Measurements from ENCODE around the gene SLC7A10.
"Not testable (repeated sequence)": the region's sequence is repeated elsewhere in the genome, so short reads cannot be mapped to it uniquely, and the experiment has no call there.

Gene SLC7A10

GRCh38 chr19:33175156-33175782, 50.4 kb downstream of the SLC7A10 start:
- peaks cover 32 to 37% of the 10 kb centered on the region in 2 donors for H3K4me1 Mint-ChIP-seq (ENCODE audit: low read depth in 2 of 2)
- H3K36me3 Mint-ChIP-seq (ENCODE audit: insufficient read depth) = peaks cover 38% of the 10 kb centered on the region
- no peaks in the 10 kb centered on the region for H3K9me3 Mint-ChIP-seq
- H3K27ac Mint-ChIP-seq = peak overlapping the region; percentile 99 to 100
- ATAC-seq (replicated peaks) (no peak), DNase-seq (no peak)
- peaks cover 0 to 10% of the 10 kb centered on the region in 2 donors for H3K27me3 Mint-ChIP-seq
- H3K4me3 Mint-ChIP-seq = peak overlapping the region; percentile 91 to 98

DNA sequence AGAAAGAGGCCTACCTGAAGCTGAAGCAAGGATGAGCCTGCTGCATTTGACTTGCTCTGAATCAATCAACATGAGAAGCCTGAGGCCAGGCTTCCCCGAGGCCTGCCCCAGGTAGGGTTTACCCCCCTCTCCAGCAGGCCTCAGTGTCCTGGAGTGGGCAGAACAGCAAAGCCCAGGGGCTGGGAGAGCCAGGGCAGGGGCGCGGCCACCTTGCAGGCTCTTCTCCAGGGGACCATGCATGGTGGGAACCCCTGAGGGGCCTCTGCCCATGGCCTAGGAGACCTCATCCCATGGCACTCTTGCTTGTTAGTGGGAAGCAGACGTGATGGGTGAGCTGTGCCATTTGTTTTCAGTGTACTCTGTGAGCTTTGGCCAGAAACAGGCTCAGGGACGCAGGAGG, 51.5 kb downstream of the SLC7A10 start:
- no peak for DNase-seq
- Mint-ChIP-seq H3K9me3 (no peaks in the 10 kb centered on the region), H3K27me3 (peaks cover 0 to 10% of the 10 kb centered on the region in 2 donors), H3K4me3 (no peak overlapping the region), H3K36me3 (ENCODE audit: insufficient read depth) (peaks cover 38% of the 10 kb centered on the region), H3K4me1 (ENCODE audit: low read depth in 2 of 2) (peaks cover 32 to 37% of the 10 kb centered on the region in 2 donors), H3K27ac (peak overlapping the region in 1 of 2 donors; percentile 23)
- ATAC-seq (replicated peaks) = no peak

GRCh38 chr19:33171916-33172359, 53.7 kb downstream of the SLC7A10 start:
- Mint-ChIP-seq H3K4me1 (ENCODE audit: low read depth in 2 of 2) (peaks cover 29 to 35% of the 10 kb centered on the region in 2 donors), H3K27ac (no peak overlapping the region), H3K9me3 (peaks cover 0 to 3% of the 10 kb centered on the region in 2 donors), H3K27me3 (peaks cover 0 to 6% of the 10 kb centered on the region in 2 donors), H3K4me3 (no peak overlapping the region), H3K36me3 (ENCODE audit: insufficient read depth) (peaks cover 22% of the 10 kb centered on the region)
- no peak for DNase-seq
- no peak for ATAC-seq (replicated peaks)

- DNase-seq = no peak
- no peak for ATAC-seq (replicated peaks)
- Mint-ChIP-seq H3K36me3 (ENCODE audit: insufficient read depth) (peaks cover 16% of the 10 kb centered on the region), H3K4me3 (no peak overlapping the region), H3K27ac (no peak overlapping the region), H3K9me3 (peaks cover 0 to 3% of the 10 kb centered on the region in 2 donors), H3K27me3 (peaks cover 0 to under 1% of the 10 kb centered on the region in 2 donors), H3K4me1 (ENCODE audit: low read depth in 2 of 2) (peaks cover 26 to 31% of the 10 kb centered on the region in 2 donors)
Measured at GRCh38 chr19:33171222-33171795, 54.3 kb downstream of the SLC7A10 start.

GRCh38 chr19:33168528-33168927, 57.1 kb downstream of the SLC7A10 start:
- no peak for ATAC-seq (replicated peaks)
- Mint-ChIP-seq H3K27ac (no peak overlapping the region), H3K9me3 (peaks cover 0 to 3% of the 10 kb centered on the region in 2 donors), H3K4me3 (no peak overlapping the region), H3K36me3 (ENCODE audit: insufficient read depth) (no peaks in the 10 kb centered on the region), H3K27me3 (no peaks in the 10 kb centered on the region), H3K4me1 (ENCODE audit: low read depth in 2 of 2) (peaks cover 18 to 22% of the 10 kb centered on the region in 2 donors)
- no peak for DNase-seq

DNA sequence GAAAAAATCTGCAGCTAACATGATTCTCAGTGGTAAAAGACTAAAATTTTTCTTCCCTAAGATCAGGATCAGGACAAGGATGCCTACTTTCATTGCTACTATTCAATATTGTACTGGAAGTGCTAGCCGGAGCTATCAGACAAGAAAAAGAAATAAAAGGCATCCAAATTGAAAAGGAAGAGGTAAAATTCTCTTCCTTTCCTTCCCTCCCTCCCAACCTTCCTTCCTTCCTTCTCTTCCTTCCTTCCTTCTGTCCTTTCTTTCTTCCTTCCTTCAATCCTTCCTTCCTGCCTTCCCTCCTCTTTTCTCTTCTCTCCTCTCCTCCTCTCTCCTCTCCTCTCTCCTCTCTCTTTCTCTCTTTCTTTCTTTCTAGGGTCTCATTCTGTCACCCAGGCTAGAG, 58.2 kb downstream of the SLC7A10 start:
- H3K9me3 Mint-ChIP-seq = peaks cover 0 to 3% of the 10 kb centered on the region in 2 donors
- no peak overlapping the region for H3K4me3 Mint-ChIP-seq
- H3K27me3 Mint-ChIP-seq = no peaks in the 10 kb centered on the region
- no peak overlapping the region for H3K27ac Mint-ChIP-seq
- H3K36me3 Mint-ChIP-seq (ENCODE audit: insufficient read depth) = no peaks in the 10 kb centered on the region
- ATAC-seq (replicated peaks) (no peak), DNase-seq (no peak)
- peaks cover 14 to 18% of the 10 kb centered on the region in 2 donors for H3K4me1 Mint-ChIP-seq (ENCODE audit: low read depth in 2 of 2)

DNA sequence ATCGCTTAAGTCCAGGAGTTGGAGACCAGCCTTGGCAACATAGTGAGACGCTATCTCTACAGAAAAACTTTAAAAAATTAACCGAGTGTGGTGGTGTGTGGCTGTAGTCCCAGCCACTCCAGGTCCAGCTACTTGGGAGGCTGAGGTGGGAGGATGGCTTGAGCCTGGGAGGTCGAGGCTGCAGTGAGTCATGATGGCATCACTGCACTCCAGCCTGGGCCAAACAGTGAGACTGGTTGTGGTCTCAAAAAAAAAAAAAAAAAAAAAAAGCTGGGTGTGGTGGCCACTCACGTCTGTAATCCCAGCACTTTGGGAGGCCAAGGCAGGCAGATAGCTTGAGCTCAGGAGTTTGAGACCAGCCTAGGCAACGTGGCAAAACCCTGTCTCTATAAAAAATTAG, 59.6 kb downstream of the SLC7A10 start:
- peaks cover 16 to 17% of the 10 kb centered on the region in 2 donors for H3K4me1 Mint-ChIP-seq (ENCODE audit: low read depth in 2 of 2)
- H3K27me3 Mint-ChIP-seq; H3K27ac Mint-ChIP-seq; ATAC-seq (replicated peaks); H3K9me3 Mint-ChIP-seq; H3K4me3 Mint-ChIP-seq; H3K36me3 Mint-ChIP-seq (ENCODE audit: insufficient read depth); DNase-seq: not testable (repeated sequence)

- Mint-ChIP-seq H3K9me3 (peaks cover 0 to 3% of the 10 kb centered on the region in 2 donors), H3K27ac (no peak overlapping the region), H3K27me3 (no peaks in the 10 kb centered on the region), H3K4me3 (no peak overlapping the region), H3K4me1 (ENCODE audit: low read depth in 2 of 2) (peaks cover 25 to 29% of the 10 kb centered on the region in 2 donors), H3K36me3 (ENCODE audit: insufficient read depth) (no peaks in the 10 kb centered on the region)
- no peak for DNase-seq
- ATAC-seq (replicated peaks) = no peak
Measured at GRCh38 chr19:33163481-33163880, 62.2 kb downstream of the SLC7A10 start.

DNA sequence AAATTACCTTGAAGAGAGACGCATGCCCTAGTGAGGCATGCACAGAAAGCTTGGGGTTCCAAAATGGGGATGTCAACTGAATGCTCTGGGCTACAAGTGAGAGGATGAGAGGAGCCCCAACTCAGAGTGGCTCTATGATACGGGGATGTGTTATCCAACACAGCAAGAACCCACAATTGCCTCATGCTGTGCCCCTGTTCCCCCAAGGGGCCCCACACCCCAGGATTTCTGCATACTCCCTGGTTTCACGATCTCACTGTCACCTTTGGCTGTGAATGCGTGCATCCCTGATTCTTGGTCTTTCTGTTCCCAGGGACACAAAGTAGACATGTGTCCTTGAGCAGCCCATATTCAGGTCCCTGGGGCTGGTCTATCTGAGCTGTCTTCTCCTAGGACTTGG, 64.4 kb downstream of the SLC7A10 start:
- Mint-ChIP-seq H3K4me1 (ENCODE audit: low read depth in 2 of 2) (peaks cover 30 to 34% of the 10 kb centered on the region in 2 donors), H3K4me3 (peak overlapping the region; percentile 22 to 68), H3K9me3 (no peaks in the 10 kb centered on the region), H3K27me3 (no peaks in the 10 kb centered on the region), H3K36me3 (ENCODE audit: insufficient read depth) (peaks cover 3% of the 10 kb centered on the region), H3K27ac (peak overlapping the region; percentile 78)
- DNase-seq (no peak), ATAC-seq (replicated peaks) (no peak)

DNA sequence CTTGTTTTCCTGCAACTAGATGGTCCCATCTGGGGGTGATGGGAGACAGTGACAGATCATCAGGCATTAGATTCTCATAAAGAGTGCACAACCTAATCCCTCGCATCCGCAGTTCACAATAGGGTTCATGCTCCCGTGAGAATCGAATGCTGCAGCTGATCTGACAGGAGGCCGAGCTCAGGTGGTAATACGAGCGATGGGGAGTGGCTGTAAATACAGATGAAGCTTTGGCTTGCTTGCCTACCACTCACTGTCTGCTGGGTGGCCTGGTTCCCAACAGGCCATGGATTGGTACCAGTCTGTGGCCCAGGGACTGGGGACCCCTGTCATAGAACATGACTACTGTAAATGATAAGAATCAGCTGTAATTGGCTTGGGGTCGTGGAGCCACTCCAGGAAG, 65.8 kb downstream of the SLC7A10 start:
- Mint-ChIP-seq H3K27me3 (no peaks in the 10 kb centered on the region), H3K4me3 (peak overlapping the region; percentile 54 to 68), H3K36me3 (ENCODE audit: insufficient read depth) (peaks cover 3% of the 10 kb centered on the region), H3K9me3 (no peaks in the 10 kb centered on the region), H3K27ac (peak overlapping the region; percentile 78), H3K4me1 (ENCODE audit: low read depth in 2 of 2) (peaks cover 27 to 31% of the 10 kb centered on the region in 2 donors)
- no peak for ATAC-seq (replicated peaks)
- DNase-seq = no peak

- no peak for ATAC-seq (replicated peaks)
- Mint-ChIP-seq H3K36me3 (ENCODE audit: insufficient read depth) (peaks cover 3% of the 10 kb centered on the region), H3K27me3 (no peaks in the 10 kb centered on the region), H3K4me3 (no peak overlapping the region), H3K27ac (peak overlapping the region in 1 of 2 donors; percentile 87), H3K4me1 (ENCODE audit: low read depth in 2 of 2) (peaks cover 26 to 30% of the 10 kb centered on the region in 2 donors), H3K9me3 (no peaks in the 10 kb centered on the region)
- DNase-seq = no peak
Measured at GRCh38 chr19:33159149-33159548, 66.5 kb downstream of the SLC7A10 start.

Measured in effector memory CD8-positive, alpha-beta T cell (primary cell).